Activated CD4-positive, alpha-beta T cell treated with anti-CD3 and anti-CD28 coated beads for 24 hours (primary cell): ENCODE measurements around the gene TXK.

Experiments used
- DNase-seq, 2 donors: peaks; one replicate each; pipeline ENCODE4 v3.0.0-alpha.2; 2020; ENCODE audit warnings: low read depth in 2 of 2

Gene TXK

GRCh38 chr4:48051078-48051477 lies 83.0 kb downstream of the TXK start:
- DNase-seq: no peak

- DNase-seq: no peak
These were observed 84.6 kb downstream of the TXK start for GRCh38 chr4:48049483-48049882.

GRCh38 chr4:48047896-48048295 lies 86.2 kb downstream of the TXK start:
- no peak for DNase-seq

GRCh38 chr4:48047421-48047844 lies 86.6 kb downstream of the TXK start:
- peak; percentile 49 to 66 for DNase-seq

GRCh38 chr4:48046059-48046458 lies 88.0 kb downstream of the TXK start:
- DNase-seq: no peak

- DNase-seq: no peak
These were observed 89.8 kb downstream of the TXK start for GRCh38 chr4:48044298-48044697.

- no peak for DNase-seq
These were observed 90.5 kb downstream of the TXK start for GRCh38 chr4:48043504-48043903.

GRCh38 chr4:48042979-48043461 lies 91.0 kb downstream of the TXK start:
- no peak for DNase-seq

GRCh38 chr4:48041535-48042137 lies 92.4 kb downstream of the TXK start:
- DNase-seq: peak in 1 of 2 donors; percentile 21

GRCh38 chr4:48039561-48039960 lies 94.5 kb downstream of the TXK start:
- no peak for DNase-seq

- no peak for DNase-seq
These were observed 95.4 kb downstream of the TXK start for GRCh38 chr4:48038666-48039065.

GRCh38 chr4:48037117-48037462 lies 97.0 kb downstream of the TXK start:
- DNase-seq: no peak

GRCh38 chr4:48035952-48036351 lies 98.1 kb downstream of the TXK start:
- no peak for DNase-seq

GRCh38 chr4:48033825-48034413 lies 100.1 kb downstream of the TXK start:
- peak; percentile 46 to 47 for DNase-seq

GRCh38 chr4:48033412-48033811 lies 100.6 kb downstream of the TXK start:
- no peak for DNase-seq

GRCh38 chr4:48032721-48033120 lies 101.3 kb downstream of the TXK start:
- no peak for DNase-seq

- DNase-seq: no peak
These were observed 102.1 kb downstream of the TXK start for GRCh38 chr4:48031802-48032525.

- no peak for DNase-seq
These were observed 103.6 kb downstream of the TXK start for GRCh38 chr4:48030470-48030869.

GRCh38 chr4:48028696-48029095 lies 105.4 kb downstream of the TXK start:
- DNase-seq: no peak

- no peak for DNase-seq
These were observed 106.4 kb downstream of the TXK start for GRCh38 chr4:48027653-48028052.

- DNase-seq: no peak
These were observed 109.0 kb downstream of the TXK start for GRCh38 chr4:48025005-48025404.

GRCh38 chr4:48024522-48024921 lies 109.5 kb downstream of the TXK start:
- DNase-seq: no peak

GRCh38 chr4:48022192-48022799 lies 111.8 kb downstream of the TXK start:
- DNase-seq: no peak
